Eye (tissue), 1 donor: ENCODE measurements around the gene CPNE7.

Experiments used
- DNase-seq: peaks from one replicate; pipeline ENCODE4 v3.0.0-alpha.2; 2015

The CPNE7 gene

DNA sequence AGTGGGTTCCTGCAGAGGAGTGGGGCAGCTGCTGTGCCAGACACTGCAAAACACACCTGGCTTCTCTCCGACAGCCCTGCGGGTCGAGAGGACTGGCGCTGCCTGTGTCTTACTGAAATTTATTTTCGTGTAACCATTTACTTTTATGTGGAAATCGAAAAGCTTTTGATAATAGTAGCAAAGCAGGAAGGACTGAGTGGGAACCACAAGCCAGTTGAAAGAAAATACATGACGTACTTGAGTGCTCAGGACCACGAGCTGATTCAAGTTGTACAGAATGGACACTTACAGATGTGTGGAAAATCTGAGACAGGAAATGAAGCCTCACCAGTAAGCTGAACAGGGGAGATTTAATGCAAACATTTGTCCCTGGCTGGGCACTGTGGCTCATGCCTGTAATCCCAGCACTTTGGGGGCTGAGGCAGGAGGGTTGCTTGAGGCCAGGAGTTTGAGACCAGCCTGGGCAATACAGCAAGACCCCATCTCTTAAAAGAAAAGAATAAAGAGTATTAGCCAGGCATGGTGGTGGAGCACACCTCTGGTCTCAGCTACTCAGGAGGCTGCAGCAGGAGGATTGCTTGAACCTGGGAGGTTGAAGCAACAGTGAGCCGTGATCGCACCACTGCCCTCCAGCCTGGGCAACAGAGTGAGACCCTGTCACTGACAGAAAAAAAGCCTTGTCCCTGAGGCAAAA, 26.4 kb upstream of the CPNE7 start:
- DNase-seq = no peak

DNA sequence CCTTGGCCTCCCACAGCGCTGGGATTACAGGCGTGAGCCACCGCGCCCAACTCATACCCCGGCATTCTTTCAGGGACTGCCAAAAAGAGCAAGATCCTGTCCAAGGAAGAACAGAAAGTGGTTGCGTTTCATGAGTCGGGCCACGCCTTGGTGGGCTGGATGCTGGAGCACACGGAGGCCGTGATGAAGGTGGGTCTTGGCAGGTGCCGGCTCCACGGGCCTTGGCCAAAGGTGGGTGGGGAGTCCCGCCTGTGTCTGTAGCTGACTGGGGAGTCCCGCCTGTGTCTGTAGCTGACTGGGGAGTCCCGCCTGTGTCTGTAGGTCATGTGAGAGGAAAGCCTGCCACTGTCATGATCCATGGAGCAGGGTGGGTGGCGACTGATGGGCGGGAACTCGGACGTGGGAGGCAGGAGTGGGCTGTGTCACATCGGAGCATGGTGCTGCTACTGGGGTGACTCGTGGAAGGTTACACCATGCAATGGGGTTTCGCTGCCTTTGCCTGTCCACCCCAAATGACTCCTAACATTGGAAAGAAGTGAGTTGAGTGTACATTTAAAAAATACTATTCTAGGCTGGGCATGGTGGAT, 25.0 kb upstream of the CPNE7 start:
- no peak for DNase-seq

DNA sequence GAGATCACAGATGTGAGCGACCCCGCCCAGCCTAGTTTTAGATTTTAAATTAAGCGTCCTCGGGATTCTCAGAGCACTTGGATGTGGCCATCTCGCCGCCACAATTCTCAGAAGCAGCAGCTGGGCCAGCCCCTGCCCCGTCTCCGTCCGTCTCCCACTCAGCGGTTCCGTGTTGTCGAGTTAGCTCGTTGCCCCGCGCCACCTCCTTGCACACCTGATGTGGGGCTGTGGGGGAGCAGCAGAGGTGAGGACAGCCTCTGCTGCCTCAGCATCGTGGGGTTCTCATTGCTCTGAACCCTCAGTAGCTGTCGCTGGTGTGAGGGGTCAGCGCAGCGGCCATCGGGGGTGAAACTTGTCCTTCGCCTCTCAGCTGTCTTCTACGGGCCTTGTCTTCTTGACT, 23.2 kb upstream of the CPNE7 start:
- DNase-seq = no peak

DNA sequence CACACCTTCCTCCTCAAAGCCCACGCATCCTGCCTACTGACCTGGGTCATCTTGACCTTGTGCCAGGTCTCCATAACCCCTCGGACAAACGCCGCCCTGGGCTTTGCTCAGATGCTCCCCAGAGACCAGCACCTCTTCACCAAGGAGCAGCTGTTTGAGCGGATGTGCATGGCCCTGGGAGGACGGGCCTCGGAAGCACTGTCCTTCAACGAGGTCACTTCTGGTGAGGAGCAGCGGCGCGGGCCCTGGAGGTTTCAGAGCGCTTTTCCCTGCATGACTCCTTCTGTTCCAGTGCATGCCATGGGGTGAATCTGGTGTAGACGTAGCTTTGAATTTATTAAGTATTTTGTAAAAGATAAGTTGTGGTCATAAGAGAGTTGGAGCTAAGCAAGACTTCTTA, 22.6 kb upstream of the CPNE7 start:
- no peak for DNase-seq

DNA sequence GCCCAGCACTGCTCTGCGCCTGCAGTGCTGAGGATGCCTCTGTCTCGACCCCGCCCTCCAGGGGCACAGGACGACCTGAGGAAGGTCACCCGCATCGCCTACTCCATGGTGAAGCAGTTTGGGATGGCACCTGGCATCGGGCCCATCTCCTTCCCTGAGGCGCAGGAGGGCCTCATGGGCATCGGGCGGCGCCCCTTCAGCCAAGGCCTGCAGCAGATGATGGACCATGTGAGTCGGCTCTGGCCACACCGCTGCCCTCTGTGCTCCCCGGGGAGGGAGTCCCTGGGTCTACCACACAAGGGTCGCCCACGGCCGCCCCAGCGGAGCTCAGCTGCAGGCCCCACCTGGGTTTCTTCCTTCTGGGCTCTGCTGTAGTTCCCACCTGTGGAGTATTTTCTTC, 21.8 kb upstream of the CPNE7 start:
- no peak for DNase-seq

DNA sequence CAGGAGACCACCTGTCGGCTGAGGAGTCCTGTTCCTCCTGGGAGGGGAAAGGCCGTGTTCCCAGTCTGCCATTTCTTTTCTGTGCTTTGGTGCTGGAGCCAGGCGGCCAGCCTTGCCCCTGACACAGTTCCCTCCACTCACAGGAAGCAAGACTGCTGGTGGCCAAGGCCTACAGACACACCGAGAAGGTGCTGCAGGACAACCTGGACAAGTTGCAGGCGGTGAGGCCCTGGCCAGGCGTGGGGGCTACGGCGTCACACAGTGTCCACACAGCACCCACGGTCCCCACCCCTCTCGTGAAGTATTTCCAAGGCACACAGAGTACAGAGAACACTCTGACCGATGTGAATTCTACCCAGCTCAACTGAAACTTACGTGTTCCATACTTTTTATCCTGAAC, 21.2 kb upstream of the CPNE7 start:
- no peak for DNase-seq

DNA sequence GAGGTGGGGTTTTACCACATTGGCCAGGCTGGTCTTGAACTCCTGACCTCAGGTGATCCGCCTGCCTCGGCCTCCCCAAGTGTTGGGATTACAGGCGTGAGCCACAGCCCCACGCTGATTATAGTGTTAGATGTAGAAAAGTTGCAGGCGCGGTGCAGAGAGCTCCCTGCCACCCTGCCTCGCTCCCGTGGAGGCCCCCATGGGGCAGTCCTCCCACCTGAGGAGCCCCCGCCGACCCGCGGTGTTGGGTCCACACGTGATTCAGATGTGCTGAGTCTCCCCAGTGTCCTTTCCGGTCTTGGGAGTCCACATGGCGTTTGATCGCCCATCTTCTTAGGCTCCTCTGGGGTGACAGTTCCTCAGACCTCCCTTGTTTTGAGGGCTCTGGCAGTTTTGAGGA, 20.3 kb upstream of the CPNE7 start:
- no peak for DNase-seq

DNA sequence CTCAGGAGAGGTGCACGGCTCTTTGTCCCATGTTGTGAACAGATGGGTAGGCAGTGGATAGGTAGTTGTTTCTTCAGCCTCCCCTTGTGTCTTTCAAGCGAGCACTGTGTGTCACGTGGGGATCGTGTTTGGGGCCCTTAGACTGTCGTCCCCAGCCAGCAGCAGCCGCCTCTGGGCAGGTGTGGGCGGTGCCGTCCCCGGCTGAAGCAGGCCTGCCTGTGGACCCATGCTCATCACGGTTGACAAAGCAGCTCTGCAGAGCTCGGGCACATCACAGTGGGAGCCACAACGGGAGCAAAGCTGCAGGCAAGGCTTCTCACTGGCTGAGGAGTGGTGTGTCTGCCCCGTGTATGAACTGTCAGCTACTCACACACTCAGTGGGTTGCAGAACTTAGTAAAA, 19.8 kb upstream of the CPNE7 start:
- no peak for DNase-seq

DNA sequence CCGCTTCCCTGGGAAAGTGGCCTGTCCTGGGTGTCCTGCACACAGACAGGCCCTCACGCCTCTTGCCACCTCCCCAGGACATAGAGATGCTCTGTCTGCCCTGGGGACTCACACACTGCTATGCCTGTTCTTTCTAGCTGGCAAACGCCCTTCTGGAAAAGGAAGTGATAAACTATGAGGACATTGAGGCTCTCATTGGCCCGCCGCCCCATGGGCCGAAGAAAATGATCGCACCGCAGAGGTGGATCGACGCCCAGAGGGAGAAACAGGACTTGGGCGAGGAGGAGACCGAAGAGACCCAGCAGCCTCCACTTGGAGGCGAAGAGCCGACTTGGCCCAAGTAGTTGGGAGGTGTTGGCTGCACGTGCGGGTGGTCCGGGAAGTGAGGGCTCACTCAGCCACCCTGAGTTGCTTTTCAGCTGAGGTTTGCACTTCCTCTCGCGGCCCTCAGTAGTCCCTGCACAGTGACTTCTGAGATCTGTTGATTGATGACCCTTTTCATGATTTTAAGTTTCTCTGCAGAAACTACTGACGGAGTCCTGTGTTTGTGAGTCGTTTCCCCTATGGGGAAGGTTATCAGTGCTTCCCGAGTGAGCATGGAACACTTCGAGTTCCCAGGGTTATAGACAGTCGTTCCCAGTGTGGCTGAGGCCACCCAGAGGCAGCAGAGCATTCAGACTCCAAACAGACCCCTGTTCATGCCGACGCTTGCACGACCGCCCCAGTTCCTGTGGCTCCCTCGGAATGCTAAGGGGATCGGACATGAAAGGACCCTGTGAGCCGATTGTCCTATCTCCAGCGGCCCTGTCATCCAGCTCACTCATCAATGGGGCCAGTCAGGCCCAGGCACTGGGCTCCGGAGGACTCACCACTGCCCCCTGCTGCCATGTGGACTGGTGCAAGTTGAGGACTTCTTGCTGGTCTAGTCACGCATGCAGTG, 18.5 kb upstream of the CPNE7 start:
- peak; percentile 91 for DNase-seq

DNA sequence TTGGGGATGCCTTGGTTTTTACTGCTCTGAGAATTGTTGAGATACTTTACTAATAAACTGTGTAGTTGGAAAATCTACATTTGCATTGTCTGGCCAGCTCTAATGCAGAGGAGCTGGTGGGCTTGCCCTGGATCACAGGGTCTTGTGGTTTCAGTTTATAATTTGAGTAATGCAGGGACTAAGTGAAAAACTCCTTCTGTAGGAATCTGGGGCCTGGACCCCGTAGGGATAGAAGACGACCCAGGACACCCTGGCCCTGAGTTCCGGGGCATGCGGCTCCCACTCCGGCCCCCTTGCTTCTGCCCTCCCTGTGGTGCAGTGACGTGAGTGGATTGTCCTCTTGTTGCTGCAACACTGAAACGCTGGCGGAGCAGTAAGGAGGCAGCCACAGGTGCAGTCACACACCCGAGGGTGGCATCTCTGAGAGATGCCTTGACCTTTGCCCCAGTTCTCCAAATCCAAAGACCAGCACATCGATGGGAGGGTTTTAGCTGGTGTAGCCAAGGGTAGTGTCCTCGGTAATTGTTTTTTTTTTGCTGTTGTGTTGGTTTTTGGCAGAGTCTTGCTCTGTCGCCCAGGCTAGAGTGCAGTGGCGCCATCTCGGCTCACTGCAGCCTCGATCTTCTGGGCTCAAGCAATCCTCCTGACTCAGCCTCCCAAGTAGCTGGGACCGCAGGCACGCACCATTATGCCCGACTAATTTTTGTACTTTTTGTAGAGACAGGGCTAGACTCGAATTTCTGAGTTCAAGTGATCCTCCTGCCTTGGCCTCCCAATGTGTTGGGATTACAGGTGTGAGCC, 17.7 kb upstream of the CPNE7 start:
- DNase-seq = no peak

DNA sequence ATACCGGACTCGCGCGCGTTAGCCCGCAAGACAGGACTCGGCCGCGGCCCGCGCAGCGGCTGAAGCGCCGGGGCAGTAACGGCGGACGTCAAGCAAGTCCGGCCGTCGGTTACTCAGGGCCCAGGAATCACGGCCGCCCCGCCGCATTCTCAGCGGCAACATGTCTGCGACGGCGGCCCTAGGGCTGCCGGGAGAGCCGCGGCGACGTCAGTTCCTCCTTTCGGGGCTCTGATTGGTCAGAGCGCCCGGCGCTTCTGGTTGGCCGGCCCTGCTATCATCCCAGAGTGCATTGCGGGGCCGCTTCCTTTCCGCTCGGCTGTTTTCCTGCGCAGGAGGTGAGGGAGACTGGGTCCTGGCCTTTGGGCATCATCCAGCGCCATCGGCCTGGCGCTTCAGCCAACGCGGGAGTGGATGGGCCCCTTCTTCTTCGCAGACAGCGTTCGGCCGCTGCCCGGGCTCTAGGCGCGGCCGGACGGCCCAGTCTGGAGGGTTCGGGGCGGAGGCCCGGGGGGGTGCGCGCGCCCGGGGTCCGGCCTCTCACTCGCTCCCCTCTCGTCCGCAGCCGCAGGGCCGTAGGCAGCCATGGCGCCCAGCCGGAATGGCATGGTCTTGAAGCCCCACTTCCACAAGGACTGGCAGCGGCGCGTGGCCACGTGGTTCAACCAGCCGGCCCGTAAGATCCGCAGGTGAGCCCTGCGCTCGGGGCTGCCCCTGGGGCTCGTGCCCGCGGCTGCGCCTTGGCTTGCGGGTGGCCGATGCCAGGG, 15.0 kb upstream of the CPNE7 start, which contains the start of gene RPL13:
RPL13 (plus strand) TSS at position 305 of the 764 bp plus-strand sequence; CDS start at position 583, 278 bp downstream.
- DNase-seq = peak; percentile 98

DNA sequence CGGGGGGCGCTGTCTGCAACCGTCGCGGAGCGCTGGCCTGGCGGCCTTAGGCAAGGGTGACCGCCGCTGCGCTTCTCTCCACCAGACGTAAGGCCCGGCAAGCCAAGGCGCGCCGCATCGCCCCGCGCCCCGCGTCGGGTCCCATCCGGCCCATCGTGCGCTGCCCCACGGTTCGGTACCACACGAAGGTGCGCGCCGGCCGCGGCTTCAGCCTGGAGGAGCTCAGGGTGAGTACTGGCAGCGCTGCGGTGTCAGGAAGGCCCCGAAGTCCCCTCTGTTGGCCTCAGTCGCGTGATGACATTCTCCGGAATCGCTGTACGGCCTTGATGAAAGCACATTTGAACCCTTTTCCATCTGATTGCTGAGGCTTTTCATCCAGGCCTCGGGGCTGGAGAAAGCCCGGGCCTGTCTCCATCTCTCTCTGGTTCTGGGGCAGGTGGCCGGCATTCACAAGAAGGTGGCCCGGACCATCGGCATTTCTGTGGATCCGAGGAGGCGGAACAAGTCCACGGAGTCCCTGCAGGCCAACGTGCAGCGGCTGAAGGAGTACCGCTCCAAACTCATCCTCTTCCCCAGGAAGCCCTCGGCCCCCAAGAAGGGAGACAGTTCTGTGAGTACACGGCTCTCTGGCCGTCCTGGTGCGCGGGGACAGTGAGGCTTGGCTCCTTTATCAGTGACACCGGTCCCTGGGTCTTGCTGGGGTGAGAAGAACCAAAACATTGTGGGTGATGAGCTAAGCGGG, 14.2 kb upstream of the CPNE7 start:
- DNase-seq = peak; percentile 71

DNA sequence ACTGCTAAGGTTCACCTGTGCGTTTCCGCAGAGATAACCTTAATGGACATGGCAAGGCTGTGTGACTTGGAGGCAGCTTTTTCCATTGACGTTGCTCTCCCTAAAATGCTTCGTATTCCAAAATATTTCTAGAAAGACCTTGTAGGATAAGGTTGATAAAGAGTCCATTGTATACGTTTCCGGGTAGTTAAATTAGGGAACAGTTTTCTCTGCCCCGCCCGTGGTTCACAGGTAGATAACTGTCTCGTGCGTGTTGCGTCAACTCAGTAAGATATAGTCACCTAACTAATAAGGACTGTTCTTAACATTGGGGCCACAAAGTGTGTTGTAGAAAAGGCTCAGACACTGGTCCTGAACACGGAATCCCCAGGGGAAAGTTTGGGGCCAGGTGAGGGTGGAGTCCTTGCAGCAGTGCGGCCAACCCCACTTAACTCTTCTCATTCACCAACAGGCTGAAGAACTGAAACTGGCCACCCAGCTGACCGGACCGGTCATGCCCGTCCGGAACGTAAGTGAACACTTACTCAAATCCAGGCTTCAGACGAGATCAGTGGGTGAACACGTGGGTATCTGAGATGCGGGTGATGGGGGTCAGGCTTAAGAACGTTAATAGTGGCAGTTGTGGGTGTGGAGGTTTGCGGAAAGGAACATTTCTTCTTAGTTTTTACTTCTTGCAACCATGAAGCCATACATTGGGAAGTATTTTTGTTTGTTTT, 13.5 kb upstream of the CPNE7 start:
- DNase-seq = no peak

DNA sequence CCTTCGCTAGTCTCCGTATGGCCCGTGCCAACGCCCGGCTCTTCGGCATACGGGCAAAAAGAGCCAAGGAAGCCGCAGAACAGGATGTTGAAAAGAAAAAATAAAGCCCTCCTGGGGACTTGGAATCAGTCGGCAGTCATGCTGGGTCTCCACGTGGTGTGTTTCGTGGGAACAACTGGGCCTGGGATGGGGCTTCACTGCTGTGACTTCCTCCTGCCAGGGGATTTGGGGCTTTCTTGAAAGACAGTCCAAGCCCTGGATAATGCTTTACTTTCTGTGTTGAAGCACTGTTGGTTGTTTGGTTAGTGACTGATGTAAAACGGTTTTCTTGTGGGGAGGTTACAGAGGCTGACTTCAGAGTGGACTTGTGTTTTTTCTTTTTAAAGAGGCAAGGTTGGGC, 12.6 kb upstream of the CPNE7 start:
- no peak for DNase-seq

DNA sequence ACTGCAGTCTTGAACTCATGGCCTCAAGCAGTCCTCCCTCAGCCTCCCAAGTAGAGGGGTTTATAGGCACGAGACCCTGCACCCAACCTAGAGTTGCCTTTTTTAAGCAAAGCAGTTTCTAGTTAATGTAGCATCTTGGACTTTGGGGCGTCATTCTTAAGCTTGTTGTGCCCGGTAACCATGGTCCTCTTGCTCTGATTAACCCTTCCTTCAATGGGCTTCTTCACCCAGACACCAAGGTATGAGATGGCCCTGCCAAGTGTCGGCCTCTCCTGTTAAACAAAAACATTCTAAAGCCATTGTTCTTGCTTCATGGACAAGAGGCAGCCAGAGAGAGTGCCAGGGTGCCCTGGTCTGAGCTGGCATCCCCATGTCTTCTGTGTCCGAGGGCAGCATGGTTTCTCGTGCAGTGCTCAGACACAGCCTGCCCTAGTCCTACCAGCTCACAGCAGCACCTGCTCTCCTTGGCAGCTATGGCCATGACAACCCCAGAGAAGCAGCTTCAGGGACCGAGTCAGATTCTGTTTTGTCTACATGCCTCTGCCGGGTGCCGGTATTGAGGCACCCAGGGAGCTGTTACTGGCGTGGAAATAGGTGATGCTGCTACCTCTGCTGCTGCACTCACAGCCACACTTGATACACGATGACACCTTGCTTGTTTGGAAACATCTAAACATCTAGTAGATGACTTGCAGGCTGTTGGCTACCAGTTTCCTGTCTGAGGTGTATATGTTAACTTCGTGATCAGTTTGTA, 11.7 kb upstream of the CPNE7 start:
- no peak for DNase-seq

DNA sequence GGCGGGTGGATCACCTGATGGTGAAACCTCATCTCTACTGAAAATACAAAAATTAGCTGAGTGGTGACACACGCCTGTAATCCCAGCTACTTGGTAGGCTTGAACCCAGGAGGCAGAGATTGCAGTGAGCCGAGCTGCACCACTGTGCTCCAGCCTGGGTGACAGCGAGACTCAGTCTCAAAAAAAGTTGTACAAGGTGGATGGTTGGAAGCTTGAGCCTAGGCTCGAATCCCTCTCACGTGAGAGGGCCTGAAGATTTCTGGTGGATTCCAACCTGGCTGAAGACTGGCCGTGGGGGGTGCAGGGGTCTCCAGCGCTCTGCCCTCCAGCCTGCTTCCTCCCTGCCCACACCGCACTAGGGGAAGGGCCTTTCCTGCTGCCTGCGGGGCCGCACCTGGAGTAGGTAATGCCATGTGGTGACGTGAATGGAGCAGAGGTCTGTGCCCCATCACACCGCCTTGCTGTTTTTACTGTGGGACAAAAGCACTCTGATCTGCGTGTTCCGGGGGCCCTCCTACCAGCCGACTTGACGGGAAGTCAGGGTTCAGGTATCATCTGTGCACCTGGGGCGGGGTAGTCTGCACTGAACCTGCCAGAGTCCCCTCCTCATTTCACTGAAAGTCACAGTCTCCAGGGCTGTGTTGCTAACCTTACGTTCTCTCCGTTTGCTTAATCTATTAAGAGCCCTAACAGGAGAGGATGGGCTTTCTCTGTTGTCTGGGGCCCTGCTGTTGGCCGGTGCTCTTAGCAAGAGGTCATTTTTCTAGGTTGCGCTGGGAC, 10.9 kb upstream of the CPNE7 start:
- no peak for DNase-seq

DNA sequence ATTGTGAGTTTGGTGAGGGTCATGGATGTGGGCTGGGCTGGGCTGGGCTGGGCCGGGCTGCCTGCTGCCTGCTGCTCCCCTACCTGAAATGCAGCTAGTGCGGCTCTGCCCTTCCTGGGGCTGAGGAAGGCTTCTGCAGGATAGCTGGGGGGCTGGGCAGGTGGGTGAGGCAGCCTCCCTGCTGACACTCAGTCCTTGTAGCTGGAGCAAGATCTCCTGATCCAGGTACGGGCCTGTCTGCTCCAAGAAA, 10.4 kb upstream of the CPNE7 start:
- DNase-seq = no peak

DNA sequence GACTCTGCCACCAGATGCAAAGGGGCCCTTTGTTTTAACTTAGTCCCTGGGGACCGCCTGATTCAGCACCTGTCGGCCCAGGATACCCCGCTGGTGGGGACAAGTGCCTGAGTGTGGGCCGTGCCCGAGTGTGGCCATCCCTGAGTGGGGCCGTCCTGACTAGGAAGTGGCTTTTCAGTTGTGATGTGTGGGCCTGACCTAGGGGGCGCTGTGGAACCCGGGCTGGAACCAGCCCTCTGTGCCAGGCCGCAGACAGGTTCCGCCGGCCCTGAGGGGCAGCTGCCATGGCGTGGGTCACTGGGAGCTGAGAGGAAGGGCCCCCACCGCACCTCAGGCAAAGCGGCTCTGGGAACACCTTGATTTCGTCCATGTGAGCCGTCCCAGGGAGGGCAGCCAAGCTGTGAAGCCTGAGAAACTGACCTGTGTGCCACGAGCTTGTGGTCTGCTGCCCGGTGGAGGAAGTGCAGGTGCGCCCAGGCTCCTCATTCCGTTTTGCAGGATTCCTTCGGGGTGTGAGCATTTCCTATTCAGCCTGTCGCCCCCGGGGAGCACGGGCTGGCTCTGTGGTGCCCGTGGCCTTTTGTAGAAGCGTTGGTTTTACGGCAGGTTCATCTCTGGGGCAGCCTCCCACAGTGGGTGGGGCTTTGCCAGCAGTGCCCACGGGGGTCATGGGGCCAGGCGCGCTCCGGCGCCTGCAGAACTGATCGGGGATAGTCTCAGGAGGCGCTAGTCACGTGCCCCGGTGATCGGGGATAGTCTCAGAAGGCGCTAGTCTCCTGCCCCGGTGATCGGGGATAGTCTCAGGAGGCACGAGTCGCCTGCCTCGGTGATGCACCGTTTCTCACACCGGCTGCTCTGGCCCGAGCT, 9.8 kb upstream of the CPNE7 start:
- DNase-seq = peak; percentile 78
